Activated naive CD4-positive, alpha-beta T cell (primary cell): ENCODE measurements around the gene MUC5B.

Experiments used
- DNase-seq, 4 experiments: peaks; one replicate each; lab custom pipeline; 2025; lab: John Stamatoyannopoulos, UW

Gene MUC5B

DNA sequence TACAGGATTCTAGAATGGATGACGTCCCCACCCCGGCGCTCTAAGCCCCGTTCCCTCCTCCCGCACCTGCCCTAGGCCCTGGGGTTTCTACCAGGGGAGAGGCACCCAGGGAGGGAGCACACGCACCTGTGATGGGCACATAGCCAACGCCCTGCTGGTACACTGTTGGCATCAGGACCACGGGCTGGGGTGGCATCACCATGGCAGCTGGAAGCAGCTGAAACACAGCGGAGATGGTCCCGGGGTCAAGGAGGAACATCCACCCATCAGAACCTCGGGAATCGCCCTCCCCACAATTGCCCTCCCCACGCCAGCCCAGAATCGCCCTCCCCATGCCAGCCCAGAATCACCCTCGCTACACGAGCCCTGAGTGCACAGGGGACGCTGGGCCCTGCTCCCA lies 63.0 kb downstream of the MUC5B start:
- no peak for DNase-seq

- no peak for DNase-seq
Measured at GRCh38 chr11:1287928-1288327, 65.1 kb downstream of the MUC5B start.

- DNase-seq, result no peak
Measured at GRCh38 chr11:1288426-1289151, 65.7 kb downstream of the MUC5B start.

GRCh38 chr11:1289211-1289935 lies 66.5 kb downstream of the MUC5B start:
- no peak for DNase-seq

DNA sequence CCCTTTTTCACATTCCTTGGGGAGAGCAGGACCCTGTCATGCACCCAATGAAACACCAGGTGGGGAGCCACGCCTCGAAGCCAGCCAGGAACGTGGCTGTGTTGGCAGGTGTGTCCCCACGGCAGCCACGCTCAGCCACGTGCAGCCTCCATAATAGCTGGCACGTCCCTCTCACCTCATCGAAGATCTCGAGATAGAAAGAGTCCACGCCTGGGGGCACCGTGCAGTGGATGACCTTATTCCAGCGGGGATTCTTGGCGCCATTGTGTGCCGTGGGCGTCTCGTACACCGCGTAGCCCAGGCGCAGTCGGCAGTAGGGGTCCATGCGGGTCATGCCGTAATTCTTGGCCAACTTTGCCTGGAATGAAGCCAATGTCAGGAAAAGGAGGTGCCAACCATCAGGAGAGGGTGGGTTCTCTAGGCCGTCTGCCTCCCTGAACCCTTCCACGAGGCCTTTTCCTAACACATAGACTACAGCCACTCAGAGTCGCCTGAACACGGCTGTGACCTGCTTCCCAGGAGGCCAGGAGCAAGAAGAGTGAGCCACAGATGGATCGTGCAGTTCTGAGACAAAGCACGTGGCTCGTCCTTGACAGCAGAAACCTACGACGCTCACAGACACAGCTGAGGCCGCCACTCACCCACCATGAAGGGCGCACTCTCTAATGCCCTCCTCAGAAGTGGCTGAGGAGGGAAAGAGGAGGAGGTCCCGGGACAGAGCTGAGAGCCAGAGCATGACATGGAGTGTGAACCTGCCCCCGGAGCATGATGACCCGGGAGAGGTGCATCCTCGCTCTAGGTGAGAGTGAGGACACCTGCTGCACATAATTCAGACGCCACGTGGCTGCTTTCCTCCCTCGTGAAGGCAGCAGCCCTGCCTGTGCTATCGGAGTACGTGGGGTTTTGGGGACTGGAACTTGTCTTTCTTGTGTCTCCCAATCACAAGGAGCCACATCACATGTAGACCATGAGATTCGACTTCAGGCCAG lies 67.5 kb downstream of the MUC5B start:
- DNase-seq, result no peak

DNA sequence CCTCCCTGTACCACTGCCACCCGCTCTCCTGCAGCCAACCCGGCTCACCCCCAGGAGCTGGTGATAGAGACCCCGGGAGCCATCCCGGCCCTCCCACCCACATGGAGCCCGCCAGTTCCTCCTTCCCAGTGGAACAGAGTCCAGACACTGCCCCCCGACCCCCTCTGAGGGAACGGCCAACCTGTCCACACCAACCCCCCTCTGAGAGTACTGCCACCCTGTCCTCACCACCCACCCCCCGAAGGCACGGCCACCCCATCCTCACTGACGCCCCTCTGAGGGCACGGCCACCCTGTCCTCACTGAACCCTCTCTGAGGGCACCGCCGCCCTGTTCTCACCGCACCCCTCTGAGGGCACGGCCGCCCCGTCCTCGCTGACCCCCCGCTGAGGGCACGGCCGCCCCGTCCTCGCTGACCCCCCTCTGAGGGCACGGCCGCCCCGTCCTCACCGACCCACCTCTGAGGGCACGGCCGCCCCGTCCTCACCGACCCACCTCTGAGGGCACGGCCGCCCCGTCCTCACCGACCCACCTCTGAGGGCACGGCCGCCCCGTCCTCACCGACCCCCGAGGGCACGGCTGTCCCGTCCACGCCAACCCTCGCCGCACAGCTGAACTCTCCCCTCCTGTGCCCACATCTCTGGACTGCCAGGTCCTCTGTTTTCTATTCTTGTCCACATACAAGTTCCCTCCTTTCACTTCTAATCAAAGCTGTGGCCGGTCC lies 68.6 kb downstream of the MUC5B start:
- no peak for DNase-seq

DNA sequence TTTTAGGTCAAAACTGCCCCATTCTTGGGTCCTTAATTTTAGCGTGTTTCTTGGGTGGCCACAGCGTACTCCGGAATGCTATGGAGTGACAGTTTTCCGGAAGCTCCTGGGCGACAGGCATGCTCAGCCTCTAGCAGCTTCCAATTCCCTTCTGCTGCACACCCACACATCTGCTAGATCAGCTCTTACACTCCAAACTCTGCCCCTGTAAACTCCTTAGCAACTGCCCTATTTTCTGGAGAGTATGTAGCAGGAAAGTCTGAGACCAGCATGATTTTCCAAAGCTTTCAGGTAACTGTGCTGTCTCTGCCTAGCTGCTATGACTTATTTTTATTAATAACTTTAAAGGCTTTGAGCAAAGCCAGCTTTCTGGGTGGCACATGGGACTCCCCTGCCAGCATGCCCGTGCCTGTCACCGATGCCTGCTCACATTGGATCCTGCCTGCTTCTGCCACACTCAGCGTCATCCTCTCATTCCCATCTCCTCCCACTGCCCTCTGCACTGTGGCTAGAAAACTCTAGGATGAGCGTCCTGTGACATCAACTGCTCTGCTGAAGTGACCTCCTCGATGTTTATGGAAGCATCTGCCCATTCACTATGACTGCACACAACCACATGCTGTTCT lies 69.3 kb downstream of the MUC5B start:
- no peak for DNase-seq

- no peak for DNase-seq
Measured at GRCh38 chr11:1292644-1293618, 70.1 kb downstream of the MUC5B start.

- DNase-seq, result no peak
Measured at GRCh38 chr11:1293619-1294015, 70.8 kb downstream of the MUC5B start.

DNA sequence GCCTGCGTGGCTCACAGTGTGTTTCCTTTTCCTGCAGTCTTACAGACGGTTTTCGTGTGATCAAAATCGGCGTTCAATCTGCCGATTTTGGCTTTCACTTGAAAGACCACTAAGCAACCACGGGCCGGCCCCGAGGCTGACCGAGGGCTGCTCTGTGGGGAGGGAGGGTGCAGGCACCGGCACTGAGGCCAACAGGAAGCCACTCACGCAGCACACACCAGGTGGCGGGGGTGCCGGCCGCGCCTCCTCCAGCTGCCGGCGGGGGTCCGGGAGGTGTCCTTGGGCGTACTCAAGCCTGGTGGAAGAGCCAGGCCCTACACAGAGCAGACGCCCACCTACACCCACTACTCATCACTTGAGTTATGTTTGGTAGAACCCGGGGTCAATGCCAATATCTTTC lies 72.2 kb downstream of the MUC5B start:
- no peak for DNase-seq

DNA sequence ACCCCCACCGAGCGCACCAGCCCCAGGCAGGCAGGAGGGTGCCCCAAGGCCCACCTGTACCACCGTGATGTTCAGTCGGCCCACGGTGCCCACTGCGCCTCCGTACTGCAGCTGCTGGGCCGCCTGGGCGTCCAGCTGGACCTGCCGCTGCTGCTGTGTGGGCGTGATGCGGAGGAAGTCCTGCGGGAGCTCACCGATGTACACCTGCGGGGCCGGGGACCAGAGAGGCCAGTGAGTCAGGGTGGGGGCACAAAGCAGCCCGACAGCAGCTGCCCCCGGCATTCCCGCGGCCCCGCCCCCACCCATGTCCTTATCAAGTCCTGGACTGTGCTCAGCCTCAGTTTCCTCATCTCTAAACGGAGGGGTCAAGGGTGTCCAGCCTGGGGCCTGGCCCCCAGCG lies 72.7 kb downstream of the MUC5B start:
- no peak for DNase-seq

DNA sequence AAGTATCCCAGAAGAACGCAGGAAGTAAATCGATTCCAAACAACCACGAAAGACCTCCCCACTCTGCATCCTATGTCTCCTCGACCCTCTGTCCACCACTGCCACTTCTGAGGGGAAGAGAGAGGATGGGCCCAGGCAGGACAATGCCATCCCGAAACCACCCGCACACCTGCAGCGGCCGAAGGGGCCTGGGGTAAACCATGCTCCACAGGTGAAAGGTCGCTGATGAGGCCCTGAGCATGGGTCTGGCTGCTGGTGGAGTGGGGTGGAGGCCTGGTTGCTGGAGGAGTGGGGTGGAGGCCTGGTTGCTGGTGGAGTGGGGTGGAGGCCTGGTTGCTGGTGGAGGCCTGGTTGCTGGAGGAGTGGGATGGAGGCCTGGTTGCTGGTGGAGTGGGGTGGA lies 73.4 kb downstream of the MUC5B start:
- DNase-seq, result no peak

DNA sequence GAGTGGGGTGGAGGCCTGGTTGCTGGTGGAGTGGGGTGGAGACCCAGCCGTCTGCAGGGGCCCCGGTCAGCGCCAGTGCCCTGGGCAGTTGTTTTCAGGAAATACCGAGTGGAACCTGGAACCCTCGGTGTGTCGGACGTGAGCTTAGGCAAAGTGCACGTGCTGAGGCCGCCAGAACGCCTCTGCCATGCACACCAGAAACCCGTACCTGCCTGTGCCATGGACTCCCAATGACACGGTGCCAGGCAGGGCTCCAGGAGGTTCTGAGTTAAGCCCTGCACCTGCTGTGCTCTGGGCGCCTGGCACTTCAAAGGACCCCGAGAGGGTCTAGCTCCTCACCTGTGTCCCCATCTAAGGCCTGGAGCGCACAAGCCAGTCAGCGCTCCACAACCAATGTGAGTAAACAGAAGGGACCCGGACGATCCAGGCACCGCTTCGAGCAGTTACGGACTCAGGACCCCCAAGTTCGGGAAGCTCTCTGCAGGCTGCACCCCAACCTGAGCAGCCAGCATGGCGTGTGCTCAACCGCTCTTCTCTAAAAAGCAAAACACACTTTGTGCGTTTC lies 74.2 kb downstream of the MUC5B start:
- no peak for DNase-seq

DNA sequence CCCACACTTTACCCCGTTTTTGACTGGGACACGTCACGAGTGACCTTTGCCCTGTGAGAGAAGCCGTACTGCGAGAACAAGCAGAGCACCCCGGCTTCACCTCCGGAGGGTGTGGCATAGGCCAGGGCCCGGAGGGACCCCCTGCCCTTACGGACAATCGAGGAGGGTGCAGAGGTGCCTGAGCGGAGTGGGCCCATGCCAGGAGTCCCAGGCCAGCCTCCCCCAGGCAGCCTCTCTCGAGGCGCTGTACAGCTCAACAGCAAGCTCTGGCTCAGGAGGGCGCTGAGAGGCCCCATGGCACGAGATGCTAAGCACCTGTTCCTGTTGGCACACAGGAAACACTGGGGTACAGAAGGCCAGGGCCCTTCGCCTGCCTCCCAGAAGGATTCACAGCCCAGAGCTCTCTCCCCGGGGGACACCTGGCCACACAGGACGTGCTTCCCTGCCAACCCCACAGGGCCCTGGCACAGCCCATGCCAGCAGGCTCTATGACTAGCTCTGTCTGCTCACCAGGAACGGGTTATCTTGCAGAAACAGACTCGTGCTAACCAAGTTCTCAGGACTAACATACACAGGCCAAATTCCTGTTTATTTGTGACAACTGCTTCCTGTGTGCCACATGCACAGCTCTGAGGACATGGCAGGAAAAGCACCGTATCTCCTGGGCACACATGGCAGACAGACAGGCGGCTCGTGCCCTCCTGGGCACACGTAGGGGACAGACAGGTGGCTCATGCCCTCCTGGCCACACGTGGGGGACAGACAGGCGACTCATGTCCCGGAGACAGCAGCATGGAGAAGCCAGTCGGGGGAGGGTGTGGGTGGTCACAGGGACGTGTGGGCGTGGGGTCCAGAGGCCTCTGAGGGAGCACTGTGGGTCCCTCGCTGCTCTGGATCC lies 75.0 kb downstream of the MUC5B start:
- DNase-seq, result no peak

DNA sequence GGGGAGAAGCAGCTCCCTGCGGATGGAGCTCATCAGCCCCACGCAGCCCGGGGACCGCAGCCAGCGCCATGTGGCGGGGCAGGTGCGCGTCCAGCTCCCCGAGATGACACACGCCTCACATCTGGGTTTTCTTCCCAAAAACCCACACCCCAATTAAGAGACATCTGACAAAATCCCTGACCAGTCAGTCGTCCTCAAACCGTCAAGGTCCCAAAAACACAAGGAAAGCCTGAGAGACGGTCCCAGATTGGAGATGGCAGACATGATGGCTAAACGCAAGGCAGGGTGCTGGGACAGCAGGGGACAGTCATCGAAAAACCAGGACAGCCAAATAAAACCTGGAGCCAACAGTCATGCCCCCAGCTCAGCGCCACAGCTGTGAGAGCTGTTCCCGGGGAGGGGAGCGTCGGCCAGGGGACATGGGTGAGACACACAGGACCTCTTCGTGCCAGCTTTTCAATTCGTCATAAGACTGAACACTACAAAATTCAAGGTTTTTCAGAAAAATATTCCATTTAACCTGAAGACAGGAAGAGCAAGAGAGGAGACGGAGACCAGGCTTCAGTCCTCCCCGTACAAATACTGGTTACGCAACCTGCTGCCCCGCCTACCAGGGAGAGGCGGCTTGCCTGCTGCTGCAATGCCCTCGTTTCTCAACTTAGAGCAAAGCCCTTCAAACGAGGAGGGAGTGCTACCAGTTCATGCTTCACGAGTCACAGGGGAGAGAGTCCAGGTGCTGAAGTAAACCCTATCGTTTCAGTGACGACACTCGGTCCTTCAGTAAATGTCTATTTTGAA lies 76.0 kb downstream of the MUC5B start:
- DNase-seq, result no peak

DNA sequence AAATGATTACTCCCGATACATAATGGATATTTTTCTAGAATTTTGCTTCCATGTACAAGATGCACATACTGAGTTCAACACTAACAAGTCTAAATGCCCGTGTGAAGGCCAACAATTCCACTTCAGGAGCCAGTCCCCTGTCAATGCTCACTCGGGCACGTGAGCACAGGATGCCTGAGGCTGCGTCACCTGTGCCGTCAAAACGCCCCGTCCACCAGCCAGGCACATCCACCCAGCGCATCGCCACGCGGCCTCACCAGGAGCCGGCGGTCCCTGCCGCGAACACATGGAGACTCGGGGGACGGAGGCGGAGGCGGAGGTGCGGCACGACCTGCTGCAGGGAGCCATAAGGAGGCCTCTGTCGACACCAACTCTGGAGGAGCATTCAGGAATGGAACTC lies 76.8 kb downstream of the MUC5B start:
- no peak for DNase-seq

- DNase-seq, result no peak
Measured at GRCh38 chr11:1300121-1300520, 77.3 kb downstream of the MUC5B start.
